K562 (cell line): ENCODE data around the gene IGLON5. TPM values are rescaled to one million over a fixed set of nuclear protein-coding genes. Genes with fewer than 3 reads are reported as not detected.

Source experiments
- ATAC-seq: fragments of 200-7000 bp; cut with Tn5 transposase; 3 replicates; pipeline ENCODE4 v1.9.1; 2020; ENCODE audit warnings: moderate library complexity
- BruUV-seq: library from RNA; stranded (reverse); fragments of 400-500 nt; replicated peaks from 2 replicates; lab custom pipeline; 2021; lab: Mats Ljungman, UMichigan
- CTCF ChIA-PET: fragments of 300-600 bp; formaldehyde crosslinking; extraction: SDS; loops from one replicate; lab custom pipeline; 2021; ENCODE audit warnings: low intra/inter-chr PET ratio; lab: Yijun Ruan, JAX
- POLR2A ChIA-PET: fragments of 300-600, 350-650 bp; sonication (Branson Sonifier 250); formaldehyde crosslinking; extraction: SDS; loops from one replicate; lab custom pipeline; 2021; ENCODE audit warnings: antibody characterized with exemption, inconsistent platforms; lab: Yijun Ruan, JAX
- DNase-seq, 4 experiments: peaks; one replicate each; pipeline versions ENCODE4 v3.0.0 to v3.0.0-alpha.2; 2011 to 2018; ENCODE audit warnings: low spot score in 3 of 4, mixed read lengths in 3 of 4; ENCODE audit errors: extremely low read depth in 1 of 4
- FAIRE-seq: peaks from 2 replicates; lab custom pipeline; 2011; peaks lifted over from hg19 to GRCh38; lab: Jason Lieb, UNC
- H2AFZ ChIP-seq: 2 replicates; pipeline ENCODE4 v1.6.0; 2011; ENCODE audit warnings: low read depth, low read length, control low read depth, inconsistent platforms
- H3K27ac ChIP-seq: fragments of 200-600 bp; 3 replicates; pipeline ENCODE4 v1.8.0; 2011; ENCODE audit warnings: low read depth, mild to moderate bottlenecking, control low read depth, inconsistent platforms, low read length, moderate library complexity, mixed read lengths; ENCODE audit errors: extremely low read depth
- H3K27me3 ChIP-seq, 2 experiments: fragments of 300-600 bp in 1 of 2; 2 replicates in 1 of 2; 3 replicates in 1 of 2; pipeline versions ENCODE4 v1.6.0 to v1.8.0; 2011; ENCODE audit warnings: inconsistent platforms in 2 of 2, low read length in 2 of 2, mild to moderate bottlenecking in 1 of 2, mixed read lengths in 1 of 2, moderate library complexity in 1 of 2; ENCODE audit not compliant: control insufficient read depth in 2 of 2, insufficient read depth in 2 of 2
- H3K36me3 ChIP-seq: fragments of 300-600 bp; 3 replicates; pipeline ENCODE4 v1.8.0; 2011; ENCODE audit warnings: mild to moderate bottlenecking, low read length, inconsistent platforms; ENCODE audit not compliant: control insufficient read depth, insufficient read depth
- H3K4me1 ChIP-seq, 2 experiments: fragments of 200-600 bp in 1 of 2; replicated peaks in 1 of 2; 2 replicates in 1 of 2; 3 replicates in 1 of 2; pipeline versions ENCODE4 v1.5.1 to v1.8.0; 2011; ENCODE audit warnings: inconsistent platforms in 2 of 2, low read length in 2 of 2, mild to moderate bottlenecking in 1 of 2, mixed read lengths in 1 of 2, moderate library complexity in 1 of 2; ENCODE audit not compliant: control insufficient read depth in 2 of 2, insufficient read depth in 2 of 2
- H3K4me2 ChIP-seq: 2 replicates; pipeline ENCODE4 v1.6.1; 2011; ENCODE audit warnings: low read length, control low read depth, inconsistent platforms, mixed read lengths; ENCODE audit not compliant: insufficient read depth
- H3K4me3 ChIP-seq: fragments of 200-600 bp; sonication (generic), shearing (Covaris generic); 2 replicates; pipeline ENCODE4 v1.5.1; 2016; ENCODE audit warnings: control low read depth, inconsistent platforms
- H3K79me2 ChIP-seq: fragments of 200-600 bp; 3 replicates; pipeline ENCODE4 v1.8.0; 2011; ENCODE audit warnings: low read length, inconsistent platforms; ENCODE audit not compliant: control insufficient read depth, insufficient read depth
- H3K9ac ChIP-seq, 2 experiments: 2 replicates each; pipeline versions ENCODE4 v1.6.0 to v1.6.1; 2011; ENCODE audit warnings: low read depth in 2 of 2, low read length in 2 of 2, control low read depth in 1 of 2, inconsistent platforms in 1 of 2, mild to moderate bottlenecking in 1 of 2, mixed read lengths in 1 of 2; ENCODE audit not compliant: insufficient read depth in 1 of 2
- H3K9me1 ChIP-seq: one replicate; pipeline ENCODE4 v1.6.0; 2011; ENCODE audit warnings: inconsistent platforms, mild to moderate bottlenecking, low read length, moderate library complexity; ENCODE audit not compliant: control insufficient read depth, insufficient read depth
- H3K9me3 ChIP-seq: replicated peaks from 2 replicates; pipeline ENCODE4 v1.5.1; 2011; ENCODE audit warnings: low read depth, low read length, inconsistent platforms; ENCODE audit not compliant: control insufficient read depth, insufficient read depth
- H4K20me1 ChIP-seq: replicated peaks from 2 replicates; pipeline ENCODE4 v1.6.1; 2011; ENCODE audit warnings: low read length, inconsistent platforms, mixed read lengths; ENCODE audit not compliant: control insufficient read depth, insufficient read depth
- CBX8 ChIP-seq: fragments of 200-600 bp; sonication (generic); IDR thresholded peaks from 2 replicates; pipeline ENCODE4 v1.6.1; 2012; ENCODE audit warnings: borderline replicate concordance, mixed run types, low read depth, mild to moderate bottlenecking, moderate library complexity, mixed read lengths, low read length, control low read depth, inconsistent platforms; ENCODE audit not compliant: poor library complexity, severe bottlenecking; ENCODE audit errors: extremely low read depth
- CXXC5 ChIP-seq: fragments of 250-450 bp; sonication (Bioruptor Pico); IDR thresholded peaks from 2 replicates; pipeline ENCODE4 v1.8.0; 2022; ENCODE audit warnings: inconsistent platforms, mild to moderate bottlenecking, moderate library complexity
- ERF ChIP-seq: fragments of 450-650 bp; formaldehyde crosslinking; IDR thresholded peaks from 2 replicates; pipeline ENCODE4 v1.4.0; 2020; ENCODE audit warnings: mild to moderate bottlenecking, mixed read lengths
- KLF13 ChIP-seq: fragments of 450-650 bp; IDR thresholded peaks from 2 replicates; pipeline ENCODE4 v1.6.1; 2016; ENCODE audit warnings: missing genetic modification characterization, low read depth, mild to moderate bottlenecking, missing compliant biosample characterization, moderate library complexity, borderline replicate concordance
- NR3C1 ChIP-seq: sonication (generic); formaldehyde crosslinking; IDR thresholded peaks from 2 replicates; pipeline ENCODE4 v1.8.1; 2022; ENCODE audit warnings: missing genetic modification reagents
- POLR2AphosphoS5 ChIP-seq: IDR thresholded peaks from 2 replicates; pipeline ENCODE4 v1.6.1; 2011; ENCODE audit warnings: mild to moderate bottlenecking, low read depth, low read length, moderate library complexity; ENCODE audit not compliant: control insufficient read depth, insufficient read depth
- PRPF4 ChIP-seq: fragments of 200-400 bp; formaldehyde crosslinking; IDR thresholded peaks from one replicate; pipeline ENCODE4 v1.6.1; 2017; ENCODE audit warnings: low read length, low read depth, mild to moderate bottlenecking; ENCODE audit not compliant: insufficient read depth, poor library complexity, severe bottlenecking
- XRCC3 ChIP-seq: fragments of 450-650 bp; IDR thresholded peaks from 2 replicates; pipeline ENCODE4 v1.6.1; 2017; ENCODE audit warnings: mild to moderate bottlenecking, moderate library complexity
- ZEB2 ChIP-seq: fragments of 450-650 bp; IDR thresholded peaks from 2 replicates; pipeline ENCODE4 v1.6.1; 2016
- ZNF232 ChIP-seq: sonication (generic); formaldehyde crosslinking; IDR thresholded peaks from 2 replicates; pipeline ENCODE4 v1.8.0; 2022; ENCODE audit warnings: mild to moderate bottlenecking, missing genetic modification reagents
- ZNF436 ChIP-seq: fragments of 250-450, 450-650 bp; sonication (Bioruptor Pico); formaldehyde crosslinking; IDR thresholded peaks from 2 replicates; pipeline ENCODE4 v1.7.0; 2020; ENCODE audit warnings: mild to moderate bottlenecking
- ZNF764 ChIP-seq: fragments of 250-450 bp; sonication (Bioruptor Pico); IDR thresholded peaks from 2 replicates; pipeline ENCODE4 v1.4.0; 2020; ENCODE audit warnings: low read depth, mild to moderate bottlenecking, moderate library complexity
- WGBS: fragments of 100-300 bp; shearing (Covaris generic); methylation state at CpG from one replicate; pipeline ENCODE4 v1.1.6; 2016; ENCODE audit warnings: low coverage, mixed read lengths; ENCODE audit not compliant: insufficient coverage; ENCODE audit errors: missing lambda C conversion rate; 5-methylcytosine and 5-hydroxymethylcytosine counted together
- in situ Hi-C: fragments of 300-500 bp; cut with MboI; formaldehyde crosslinking; loops from 4 replicates; pipeline ENCODE4 v1.15.0; 2018; ENCODE audit warnings: inconsistent platforms, mixed read lengths
- intact Hi-C: fragments of 100-400 bp; cut with micrococcal nuclease; formaldehyde crosslinking; loops from 2 replicates; pipeline ENCODE4 v1.14.2; 2022
- polyA plus RNA-seq, 8 experiments: library from polyadenylated mRNA; depleted of rRNA in 4 of 8; stranded (reverse) in 5 of 8; unstranded in 3 of 8; fragments of >200 nt; fragmentation: Nextera tagmentation in 2 of 8; fragmentation: Illumina TruSeq in 1 of 8; extraction: Ambion mirVana in 2 of 8; extraction: Trizol in 1 of 8; gene quantifications; 2 replicates each; pipeline versions ENCODE4 v1.2.1 to v1.2.3, GENCODE V29; 2011 to 2014; ENCODE audit warnings: inconsistent platforms in 1 of 8, missing spikeins in 1 of 8
- total RNA-seq, 7 experiments: library from RNA; depleted of rRNA in 6 of 7; stranded (reverse); fragments of >200 nt in 6 of 7; fragmentation: Illumina TruSeq in 2 of 7; extraction: Trizol in 2 of 7; gene quantifications; 2 replicates each; pipeline versions ENCODE4 v1.2.1 to v1.2.3, GENCODE V29; 2011 to 2021; ENCODE audit warnings: low replicate concordance in 1 of 7
- TF ChIP-seq, protein P1 (sequence below): sonication (generic); formaldehyde crosslinking; IDR thresholded peaks from 2 replicates; pipeline ENCODE4 v1.8.1; 2023; ENCODE audit warnings: mild to moderate bottlenecking, missing genetic modification reagents, moderate library complexity
- TF ChIP-seq, protein P2 (sequence below): sonication (generic); IDR thresholded peaks from 2 replicates; pipeline ENCODE4 v1.6.1; 2016
- TF ChIP-seq, protein P3 (sequence below): IDR thresholded peaks from 2 replicates; pipeline ENCODE4 v1.6.1; 2011; ENCODE audit warnings: borderline replicate concordance, low read depth, mild to moderate bottlenecking, moderate library complexity, low read length; ENCODE audit not compliant: insufficient read depth, poor library complexity, severe bottlenecking

Gene IGLON5
- total and polyA plus RNA-seq, 9 of the 15 experiments (the other 6 are each of a cell fraction or from before 2014, with no cell fraction given) = 0.03 to 0.22 (median 0.14) TPM; not detected in 2

DNA sequence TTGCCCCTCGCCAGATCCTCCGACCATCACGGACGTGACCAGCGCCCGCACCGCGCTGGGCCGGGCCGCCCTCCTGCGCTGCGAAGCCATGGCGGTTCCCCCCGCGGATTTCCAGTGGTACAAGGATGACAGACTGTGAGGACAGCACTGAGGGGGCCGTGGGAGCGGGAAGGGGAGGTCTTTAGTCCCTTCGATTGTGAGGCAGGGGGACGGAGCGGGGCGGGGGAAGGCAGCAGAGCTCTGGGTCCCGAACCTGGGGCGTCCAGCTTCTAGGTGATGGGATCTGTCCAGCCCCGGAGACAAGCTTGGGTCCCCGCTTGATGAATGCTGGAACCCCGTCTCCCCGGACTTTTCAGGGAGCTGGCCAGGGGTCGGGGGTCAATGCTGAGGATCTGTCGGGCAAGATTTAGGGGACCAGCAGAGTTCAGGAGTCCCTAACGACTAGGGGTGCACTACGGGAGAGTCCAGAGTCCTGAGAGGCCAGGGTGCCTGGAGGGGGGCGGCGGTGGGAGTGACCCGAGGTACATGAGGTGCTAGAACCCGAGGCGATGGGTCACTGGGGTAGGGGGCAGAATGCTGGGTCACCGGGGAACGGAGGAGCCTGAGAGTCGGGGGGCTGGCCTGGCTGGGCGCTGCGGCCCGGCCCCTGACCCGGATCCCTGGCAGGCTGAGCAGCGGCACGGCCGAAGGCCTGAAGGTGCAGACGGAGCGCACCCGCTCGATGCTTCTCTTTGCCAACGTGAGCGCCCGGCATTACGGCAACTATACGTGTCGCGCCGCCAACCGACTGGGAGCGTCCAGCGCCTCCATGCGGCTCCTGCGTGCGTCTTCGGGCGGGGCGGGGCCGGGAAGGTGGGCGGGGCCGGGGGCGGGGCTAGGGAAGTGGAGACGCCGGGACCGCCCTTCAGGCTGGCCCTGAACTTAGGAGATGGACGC, 15.9 kb downstream of the IGLON5 start:
- Histone ChIP-seq H3K4me3 (peak overlapping the region; percentile 47), H3K4me1 (peaks cover 4 to 28% of the 10 kb centered on the region in 2 experiments; a peak in 3 of 5 replicates), H3K9me1 (no peaks in the 10 kb centered on the region), H2AFZ (peak overlapping the region; percentile 98), H3K9ac (peak overlapping the region; percentile 67 to 96), H4K20me1 (no peaks in the 10 kb centered on the region), H3K27me3 (peaks cover 18 to 30% of the 10 kb centered on the region in 2 experiments), H3K27ac (peak overlapping the region; percentile 68; the same call in 2 of the 3 replicates), H3K79me2 (no peaks in the 10 kb centered on the region), H3K9me3 (no peaks in the 10 kb centered on the region), H3K4me2 (peak overlapping the region; percentile 82), H3K36me3 (no peaks in the 10 kb centered on the region)
- BruUV-seq = no TSS peak
- ATAC-seq = peak; percentile 96
- FAIRE-seq = peak; percentile 95
- POLR2A ChIA-PET = interaction anchor here (0.6 to 1.1 kb wide), 2 partner anchors 39 to 838 kb away, joined by 3 to 4 read pairs; no protein-coding TSS in a partner anchor
- CTCF ChIA-PET = interaction anchor here (0.9 kb wide), 1 partner anchor 169 kb away, joined by 4 read pairs; no protein-coding TSS in a partner anchor
- intact Hi-C loops = no loop called here
- DNase-seq = peak; percentile 86 to 96 (median 96)
- in situ Hi-C loops = no loop called here
- 19% methylated on average over 42 of the region's 75 CpGs for WGBS
- TF ChIP-seq ZNF764 (CRISPR knock-in tag) = no peak
- TF ChIP-seq ZNF232 (CRISPR knock-in tag) = no peak
- TF ChIP-seq, protein P1, sequence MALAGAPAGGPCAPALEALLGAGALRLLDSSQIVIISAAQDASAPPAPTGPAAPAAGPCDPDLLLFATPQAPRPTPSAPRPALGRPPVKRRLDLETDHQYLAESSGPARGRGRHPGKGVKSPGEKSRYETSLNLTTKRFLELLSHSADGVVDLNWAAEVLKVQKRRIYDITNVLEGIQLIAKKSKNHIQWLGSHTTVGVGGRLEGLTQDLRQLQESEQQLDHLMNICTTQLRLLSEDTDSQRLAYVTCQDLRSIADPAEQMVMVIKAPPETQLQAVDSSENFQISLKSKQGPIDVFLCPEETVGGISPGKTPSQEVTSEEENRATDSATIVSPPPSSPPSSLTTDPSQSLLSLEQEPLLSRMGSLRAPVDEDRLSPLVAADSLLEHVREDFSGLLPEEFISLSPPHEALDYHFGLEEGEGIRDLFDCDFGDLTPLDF (CRISPR knock-in tag) = no peak
- TF ChIP-seq NR3C1 (CRISPR knock-in tag) = 0 out of 2 replicates have a peak, but pooled peaks have one; percentile 40
- peak; percentile 58; the same call in 1 of the 2 replicates for TF ChIP-seq POLR2AphosphoS5
- TF ChIP-seq PRPF4 = no peak
- no peak for TF ChIP-seq ZNF436 (CRISPR knock-in tag)
- TF ChIP-seq, protein P2, sequence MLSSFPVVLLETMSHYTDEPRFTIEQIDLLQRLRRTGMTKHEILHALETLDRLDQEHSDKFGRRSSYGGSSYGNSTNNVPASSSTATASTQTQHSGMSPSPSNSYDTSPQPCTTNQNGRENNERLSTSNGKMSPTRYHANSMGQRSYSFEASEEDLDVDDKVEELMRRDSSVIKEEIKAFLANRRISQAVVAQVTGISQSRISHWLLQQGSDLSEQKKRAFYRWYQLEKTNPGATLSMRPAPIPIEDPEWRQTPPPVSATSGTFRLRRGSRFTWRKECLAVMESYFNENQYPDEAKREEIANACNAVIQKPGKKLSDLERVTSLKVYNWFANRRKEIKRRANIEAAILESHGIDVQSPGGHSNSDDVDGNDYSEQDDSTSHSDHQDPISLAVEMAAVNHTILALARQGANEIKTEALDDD = no peak
- TF ChIP-seq CBX8 = no peak
- TF ChIP-seq, protein P3, sequence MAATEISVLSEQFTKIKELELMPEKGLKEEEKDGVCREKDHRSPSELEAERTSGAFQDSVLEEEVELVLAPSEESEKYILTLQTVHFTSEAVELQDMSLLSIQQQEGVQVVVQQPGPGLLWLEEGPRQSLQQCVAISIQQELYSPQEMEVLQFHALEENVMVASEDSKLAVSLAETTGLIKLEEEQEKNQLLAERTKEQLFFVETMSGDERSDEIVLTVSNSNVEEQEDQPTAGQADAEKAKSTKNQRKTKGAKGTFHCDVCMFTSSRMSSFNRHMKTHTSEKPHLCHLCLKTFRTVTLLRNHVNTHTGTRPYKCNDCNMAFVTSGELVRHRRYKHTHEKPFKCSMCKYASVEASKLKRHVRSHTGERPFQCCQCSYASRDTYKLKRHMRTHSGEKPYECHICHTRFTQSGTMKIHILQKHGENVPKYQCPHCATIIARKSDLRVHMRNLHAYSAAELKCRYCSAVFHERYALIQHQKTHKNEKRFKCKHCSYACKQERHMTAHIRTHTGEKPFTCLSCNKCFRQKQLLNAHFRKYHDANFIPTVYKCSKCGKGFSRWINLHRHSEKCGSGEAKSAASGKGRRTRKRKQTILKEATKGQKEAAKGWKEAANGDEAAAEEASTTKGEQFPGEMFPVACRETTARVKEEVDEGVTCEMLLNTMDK = peak; percentile 95
- peak; percentile 79 for TF ChIP-seq CXXC5
- TF ChIP-seq ZEB2 = no peak
- TF ChIP-seq KLF13 (tag) = no peak
- no peak for TF ChIP-seq XRCC3
- 0 out of 2 replicates have a peak, but pooled peaks have one; percentile 18 for TF ChIP-seq ERF (CRISPR knock-in tag)
